H1 (cell line): ENCODE results near the gene TBC1D2. TPM values are rescaled to one million over a fixed set of nuclear protein-coding genes. Genes with fewer than 3 reads are reported as not detected.
A peak's percentile ranks its signal among the peaks of the same experiment; 100 is the strongest.

ENCODE experiments used
- CTCF ChIA-PET: fragments of 300-600 bp; sonication (Branson Sonifier 250); formaldehyde crosslinking; loops from one replicate; lab custom pipeline; 2021; ENCODE audit not compliant: partially characterized antibody; lab: Charles Lee
- POLR2A ChIA-PET: fragments of 300-600 bp; sonication (Branson Sonifier 250); formaldehyde crosslinking; loops from one replicate; lab custom pipeline; 2021; ENCODE audit warnings: inconsistent platforms; ENCODE audit not compliant: partially characterized antibody; lab: Charles Lee
- DNase-seq, 2 experiments: peaks; one replicate each; pipeline versions ENCODE4 v3.0.0 to v3.0.0-alpha.2; 2010 to 2022; ENCODE audit warnings: low spot score in 2 of 2, low read depth in 1 of 2, mixed read lengths in 1 of 2
- FAIRE-seq: peaks from 2 replicates; lab custom pipeline; 2011; peaks lifted over from hg19 to GRCh38; lab: Jason Lieb, UNC
- H2AFZ ChIP-seq: 2 replicates; pipeline ENCODE4 v1.8.1; 2012; ENCODE audit warnings: low read length, inconsistent platforms
- H2AK5ac ChIP-seq: 2 replicates; pipeline ENCODE4 v1.6.1; 2013; ENCODE audit warnings: low read depth, low read length
- H2BK120ac ChIP-seq: replicated peaks from 2 replicates; pipeline ENCODE3; 2013; ENCODE audit warnings: low read depth, low read length, inconsistent platforms
- H2BK12ac ChIP-seq: 2 replicates; pipeline ENCODE4 v1.6.1; 2013; ENCODE audit warnings: low read depth, low read length
- H2BK15ac ChIP-seq: 2 replicates; pipeline ENCODE4 v1.6.1; 2013; ENCODE audit warnings: low read length
- H2BK20ac ChIP-seq: 2 replicates; pipeline ENCODE4 v1.6.1; 2013; ENCODE audit warnings: low read length
- H2BK5ac ChIP-seq: 2 replicates; pipeline ENCODE4 v1.6.1; 2013; ENCODE audit warnings: low read depth, low read length
- H3K14ac ChIP-seq: 2 replicates; pipeline ENCODE4 v1.6.1; 2013; ENCODE audit warnings: inconsistent platforms; ENCODE audit not compliant: insufficient read length
- H3K18ac ChIP-seq: 2 replicates; pipeline ENCODE4 v1.6.1; 2013; ENCODE audit warnings: low read length; ENCODE audit errors: extremely low read depth
- H3K23ac ChIP-seq: 2 replicates; pipeline ENCODE4 v1.6.1; 2013; ENCODE audit warnings: inconsistent platforms; ENCODE audit not compliant: insufficient read length
- H3K23me2 ChIP-seq: 2 replicates; pipeline ENCODE4 v1.6.1; 2013; ENCODE audit warnings: low read depth, low read length
- H3K27ac ChIP-seq: 2 replicates; pipeline ENCODE4 v1.6.1; 2011; ENCODE audit warnings: low read depth, low read length, inconsistent platforms
- H3K27me3 ChIP-seq, 4 experiments: replicated peaks in 1 of 4; 1 replicate in 1 of 4; 2 replicates in 3 of 4; pipeline versions ENCODE4 v1.6.1 to v1.8.1; 2011 to 2013; ENCODE audit warnings: low read length in 3 of 4, mild to moderate bottlenecking in 3 of 4, inconsistent platforms in 2 of 4, mixed read lengths in 2 of 4, moderate library complexity in 1 of 4; ENCODE audit not compliant: control insufficient read depth in 3 of 4, insufficient read depth in 3 of 4; ENCODE audit errors: extremely low read depth in 1 of 4
- H3K36me3 ChIP-seq, 4 experiments: 2 replicates each; pipeline versions ENCODE4 v1.6.1 to v1.8.1; 2011 to 2013; ENCODE audit warnings: mild to moderate bottlenecking in 4 of 4, low read length in 3 of 4, moderate library complexity in 2 of 4, control low read depth in 1 of 4, inconsistent platforms in 1 of 4; ENCODE audit not compliant: insufficient read depth in 4 of 4, control insufficient read depth in 2 of 4
- H3K4ac ChIP-seq: replicated peaks from 2 replicates; pipeline ENCODE3; 2013; ENCODE audit warnings: low read length, low read depth, mixed read lengths, inconsistent platforms; ENCODE audit not compliant: insufficient read length
- H3K4me1 ChIP-seq, 4 experiments: replicated peaks in 1 of 4; 1 replicate in 1 of 4; 2 replicates in 3 of 4; pipeline versions ENCODE4 v1.6.1 to v1.8.1; 2011 to 2013; ENCODE audit warnings: low read length in 3 of 4, inconsistent platforms in 2 of 4, mixed read lengths in 1 of 4; ENCODE audit not compliant: insufficient read depth in 4 of 4, control insufficient read depth in 3 of 4
- H3K4me2 ChIP-seq, 2 experiments: 2 replicates each; pipeline versions ENCODE4 v1.6.1 to v1.8.1; 2011 to 2013; ENCODE audit warnings: low read depth in 2 of 2, low read length in 2 of 2, control low read depth in 1 of 2, inconsistent platforms in 1 of 2, mild to moderate bottlenecking in 1 of 2; ENCODE audit not compliant: insufficient read depth in 1 of 2
- H3K4me3 ChIP-seq, 4 experiments: fragments of 200-600, 300-600 bp in 1 of 4; sonication (generic), shearing (Covaris generic), sonication (Bioruptor Twin) in 1 of 4; 2 replicates each; pipeline versions ENCODE4 v1.5.1 to v1.8.1; 2011 to 2016; ENCODE audit warnings: low read length in 4 of 4, low read depth in 3 of 4, control low read depth in 2 of 4, inconsistent platforms in 2 of 4, mild to moderate bottlenecking in 2 of 4, mixed read lengths in 1 of 4, moderate library complexity in 1 of 4; ENCODE audit not compliant: insufficient read depth in 2 of 4; ENCODE audit errors: extremely low read depth in 1 of 4
- H3K56ac ChIP-seq: replicated peaks from 2 replicates; pipeline ENCODE3; 2013; ENCODE audit warnings: low read depth, mild to moderate bottlenecking, mixed read lengths, low read length, inconsistent platforms; ENCODE audit not compliant: insufficient read length
- H3K79me1 ChIP-seq: 2 replicates; pipeline ENCODE4 v1.6.1; 2013; ENCODE audit warnings: low read depth, low read length, control low read depth
- H3K79me2 ChIP-seq, 2 experiments: 2 replicates each; pipeline versions ENCODE4 v1.6.1 to v1.8.1; 2012 to 2013; ENCODE audit warnings: low read length in 2 of 2, mild to moderate bottlenecking in 2 of 2, inconsistent platforms in 1 of 2; ENCODE audit not compliant: insufficient read depth in 2 of 2, control insufficient read depth in 1 of 2
- H3K9ac ChIP-seq, 4 experiments: replicated peaks in 1 of 4; 1 replicate in 1 of 4; 2 replicates in 3 of 4; pipeline versions ENCODE4 v1.6.1 to v1.8.1; 2011 to 2013; ENCODE audit warnings: low read depth in 3 of 4, low read length in 3 of 4, control low read depth in 2 of 4, mild to moderate bottlenecking in 2 of 4, moderate library complexity in 2 of 4, inconsistent platforms in 1 of 4; ENCODE audit errors: extremely low read depth in 1 of 4
- H3K9me3 ChIP-seq, 2 experiments: 2 replicates each; pipeline versions ENCODE4 v1.6.1 to v1.8.1; 2012 to 2013; ENCODE audit warnings: mild to moderate bottlenecking in 2 of 2, moderate library complexity in 2 of 2, control low read depth in 1 of 2, inconsistent platforms in 1 of 2, low read depth in 1 of 2, low read length in 1 of 2, mixed read lengths in 1 of 2; ENCODE audit not compliant: insufficient read depth in 2 of 2
- H4K20me1 ChIP-seq, 2 experiments: replicated peaks in 1 of 2; 2 replicates each; pipeline versions ENCODE3 to v1.8.1; 2011 to 2013; ENCODE audit warnings: inconsistent platforms in 2 of 2, low read length in 2 of 2, mild to moderate bottlenecking in 1 of 2; ENCODE audit not compliant: insufficient read depth in 2 of 2, control insufficient read depth in 1 of 2
- H4K5ac ChIP-seq: 2 replicates; pipeline ENCODE4 v1.6.1; 2013; ENCODE audit warnings: low read length, low read depth, mixed read lengths, inconsistent platforms; ENCODE audit not compliant: insufficient read length
- H4K8ac ChIP-seq: 2 replicates; pipeline ENCODE4 v1.8.0; 2013; ENCODE audit warnings: mild to moderate bottlenecking, moderate library complexity, low read length, inconsistent platforms; ENCODE audit not compliant: insufficient read depth; ENCODE audit errors: extremely low read depth
- H4K91ac ChIP-seq: replicated peaks from 2 replicates; pipeline ENCODE3; 2013; ENCODE audit warnings: low read length, mixed read lengths, inconsistent platforms; ENCODE audit not compliant: insufficient read length
- BCL11A ChIP-seq, 2 experiments: IDR thresholded peaks; one replicate each; pipeline ENCODE4 v1.6.1; 2011; ENCODE audit warnings: low read depth in 2 of 2, low read length in 2 of 2, mild to moderate bottlenecking in 2 of 2
- CBX5 ChIP-seq: fragments of 300-800, 300-1000 bp; sonication (generic); IDR thresholded peaks from 2 replicates; pipeline ENCODE4 v1.7.1; 2016; ENCODE audit warnings: antibody characterized with exemption, low read length, low read depth
- CREB1 ChIP-seq: IDR thresholded peaks from 2 replicates; pipeline ENCODE4 v1.6.1; 2012; ENCODE audit warnings: inconsistent platforms
- EGR1 ChIP-seq: IDR thresholded peaks from 2 replicates; pipeline ENCODE4 v1.6.1; 2011; ENCODE audit warnings: low read depth, low read length, borderline replicate concordance
- HDAC2 ChIP-seq, 2 experiments: fragments of 300-600 bp in 1 of 2; sonication (generic) in 1 of 2; IDR thresholded peaks; 2 replicates each; pipeline ENCODE4 v1.6.1; 2011 to 2012; ENCODE audit warnings: low read depth in 2 of 2, low read length in 2 of 2, mild to moderate bottlenecking in 2 of 2, moderate library complexity in 2 of 2, borderline replicate concordance in 1 of 2, inconsistent platforms in 1 of 2
- KDM5A ChIP-seq: fragments of 200-600 bp; IDR thresholded peaks from 2 replicates; pipeline ENCODE4 v1.7.1; 2012; ENCODE audit warnings: mild to moderate bottlenecking, low read length, inconsistent platforms, mixed read lengths
- RAD21 ChIP-seq, 2 experiments: IDR thresholded peaks in 1 of 2; conservative IDR thresholded peaks in 1 of 2; 2 replicates each; pipeline ENCODE4 v1.6.1; 2011; ENCODE audit warnings: low read depth in 2 of 2, low read length in 2 of 2, improper control_type of control experiment in 1 of 2, inconsistent platforms in 1 of 2, mild to moderate bottlenecking in 1 of 2, moderate library complexity in 1 of 2
- RXRA ChIP-seq: IDR thresholded peaks from 2 replicates; pipeline ENCODE4 v1.6.1; 2011; ENCODE audit warnings: low read depth, mild to moderate bottlenecking, low read length, moderate library complexity; ENCODE audit not compliant: insufficient read depth
- SAP30 ChIP-seq: fragments of 300-600 bp; sonication (generic); IDR thresholded peaks from 2 replicates; pipeline ENCODE4 v1.7.1; 2012; ENCODE audit warnings: low read length, moderate library complexity, mild to moderate bottlenecking, inconsistent platforms; ENCODE audit not compliant: insufficient read depth, insufficient replicate concordance
- SIRT6 ChIP-seq: IDR thresholded peaks from one replicate; pipeline ENCODE4 v1.7.1; 2012; ENCODE audit warnings: low read length, inconsistent platforms
- SP2 ChIP-seq: IDR thresholded peaks from 2 replicates; pipeline ENCODE4 v1.6.1; 2012; ENCODE audit warnings: mild to moderate bottlenecking, low read length, inconsistent platforms
- SP4 ChIP-seq: IDR thresholded peaks from 2 replicates; pipeline ENCODE4 v1.6.1; 2012; ENCODE audit warnings: low read length, inconsistent platforms
- TBP ChIP-seq: IDR thresholded peaks from 2 replicates; pipeline ENCODE4 v1.6.1; 2011; ENCODE audit warnings: low read depth, low read length, improper control_type of control experiment
- ZNF274 ChIP-seq: IDR thresholded peaks from 2 replicates; pipeline ENCODE4 v1.7.0; 2012; ENCODE audit warnings: low read length, borderline replicate concordance; ENCODE audit errors: extremely low read depth
- WGBS, 2 experiments: shearing (Covaris generic) in 1 of 2; methylation state at CpG; one replicate each; pipeline versions ENCODE4 v1.1.6 to v1.1.7; 2013 to 2015; ENCODE audit warnings: low lambda C conversion rate in 2 of 2, mixed read lengths in 2 of 2, inconsistent platforms in 1 of 2, low coverage in 1 of 2, missing lambda C conversion rate in 1 of 2; ENCODE audit not compliant: insufficient replicate concordance in 2 of 2, insufficient coverage in 1 of 2, insufficient read length in 1 of 2; ENCODE audit errors: extremely low coverage in 1 of 2, missing lambda C conversion rate in 1 of 2; 5-methylcytosine and 5-hydroxymethylcytosine counted together
- polyA plus RNA-seq, 7 experiments: library from polyadenylated mRNA; depleted of rRNA in 3 of 7; stranded (reverse) in 5 of 7; unstranded in 2 of 7; fragments of >200 nt in 5 of 7; fragments of 200-250 nt in 2 of 7; gene quantifications; 1 replicate in 5 of 7; 2 replicates in 1 of 7; 4 replicates in 1 of 7; pipeline versions ENCODE4 v1.2.1 to v1.2.3, GENCODE V29; 2011 to 2013; ENCODE audit warnings: missing spikeins in 2 of 7, mixed read lengths in 2 of 7
- total RNA-seq: library from RNA; stranded (reverse); fragmentation: NEBNext Ultra II Directional; extraction: Animal tissue kit (Norgen Biotek cat#: 25700); gene quantifications from 2 replicates; pipeline ENCODE4 v1.2.1, GENCODE V29; 2021

TBC1D2 gene
- total and polyA plus RNA-seq, 2 of the 8 experiments (the other 6 are each of a cell fraction or from before 2014, with no cell fraction given) = 7.4 TPM

GRCh38 chr9:98219364-98219716, 36.1 kb downstream of the TBC1D2 start:
- Histone ChIP-seq H3K9ac (peak overlapping the region in 1 of 4 experiments; percentile 22; a peak in 1 of 7 replicates), H3K79me1 (no peaks in the 10 kb centered on the region), H3K4me2 (peak overlapping the region; percentile 37 to 38; a peak in 3 of 4 replicates), H3K27ac (peak overlapping the region; percentile 38; the same call in 1 of the 2 replicates), H2BK5ac (peak overlapping the region; percentile 13; the same call in 1 of the 2 replicates), H3K4me3 (peak overlapping the region in 1 of 4 experiments; percentile 23; a peak in 1 of 8 replicates), H4K91ac (peak overlapping the region; percentile 83), H3K23ac (no peak overlapping the region), H3K23me2 (no peaks in the 10 kb centered on the region), H4K5ac (no peak overlapping the region), H3K4ac (no peak overlapping the region), H4K20me1 (no peaks in the 10 kb centered on the region), H2AK5ac (0 out of 2 replicates have a peak overlapping the region, but pooled peaks have one; percentile 18), H3K18ac (no peak overlapping the region), H2BK20ac (peak overlapping the region; percentile 48), H2AFZ (no peak overlapping the region), H3K27me3 (no peaks in the 10 kb centered on the region), H3K36me3 (peaks cover 0 to 3% (median 0%) of the 10 kb centered on the region in 4 experiments; a peak in 1 of 8 replicates), H3K79me2 (no peaks in the 10 kb centered on the region), H4K8ac (no peak overlapping the region), H3K4me1 (peaks cover 8 to 28% (median 17%) of the 10 kb centered on the region in 4 experiments), H2BK15ac (0 out of 2 replicates have a peak overlapping the region, but pooled peaks have one; percentile 2), H2BK12ac (peak overlapping the region; percentile 98; the same call in 1 of the 2 replicates), H3K14ac (no peak overlapping the region), H3K56ac (no peak overlapping the region), H2BK120ac (peak overlapping the region; percentile 47), H3K9me3 (no peaks in the 10 kb centered on the region)
- WGBS, 2 experiments = 77% methylated on average over 7 of the region's 7 CpGs; no CpG with 5 or more reads in 1 of the 2 experiments
- ChIA-PET CTCF (interaction anchor here (0.6 to 7.6 kb wide), 8 partner anchors 8 to 382 kb away, joined by 3 to 62 read pairs (median 6); partner anchors contain the start of gene CORO2A), POLR2A (interaction anchor here (0.7 to 4.0 kb wide), 10 partner anchors 9 to 135 kb away, joined by 3 to 27 read pairs (median 5); partner anchors contain the start of gene TBC1D2)
- DNase-seq = no peak
- no peak for FAIRE-seq
- no peak for TF ChIP-seq BCL11A (IDR thresholded peaks at IDR 0.05; ENCODE audit: low read depth in 2 of 2, low read length in 2 of 2)
- no peak for TF ChIP-seq SP2
- no peak for TF ChIP-seq ZNF274
- TF ChIP-seq SIRT6 = no peak
- no peak for TF ChIP-seq HDAC2 (IDR thresholded peaks at IDR 0.05; ENCODE audit: borderline replicate concordance in 1 of 2, low read depth in 2 of 2, low read length in 2 of 2)
- no peak for TF ChIP-seq TBP
- no peak for TF ChIP-seq KDM5A
- no peak for TF ChIP-seq SP4
- TF ChIP-seq RAD21 (IDR thresholded peaks at IDR 0.05 in 1 of 2, conservative IDR thresholded peaks at IDR 0.05 in 1 of 2; ENCODE audit: low read depth in 2 of 2, low read length in 2 of 2) = no peak
- no peak for TF ChIP-seq CBX5
- TF ChIP-seq RXRA = no peak
- no peak for TF ChIP-seq CREB1
- no peak for TF ChIP-seq SAP30
- TF ChIP-seq EGR1 = no peak
